ENCODE data around the gene FBXO27. TPM values are rescaled to one million over a fixed set of nuclear protein-coding genes. Genes with fewer than 3 reads are reported as not detected.

FBXO27 gene, protein sequence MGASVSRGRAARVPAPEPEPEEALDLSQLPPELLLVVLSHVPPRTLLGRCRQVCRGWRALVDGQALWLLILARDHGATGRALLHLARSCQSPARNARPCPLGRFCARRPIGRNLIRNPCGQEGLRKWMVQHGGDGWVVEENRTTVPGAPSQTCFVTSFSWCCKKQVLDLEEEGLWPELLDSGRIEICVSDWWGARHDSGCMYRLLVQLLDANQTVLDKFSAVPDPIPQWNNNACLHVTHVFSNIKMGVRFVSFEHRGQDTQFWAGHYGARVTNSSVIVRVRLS
- total RNA-seq: 0.58 and 7.4 TPM in 2 replicates

DNA sequence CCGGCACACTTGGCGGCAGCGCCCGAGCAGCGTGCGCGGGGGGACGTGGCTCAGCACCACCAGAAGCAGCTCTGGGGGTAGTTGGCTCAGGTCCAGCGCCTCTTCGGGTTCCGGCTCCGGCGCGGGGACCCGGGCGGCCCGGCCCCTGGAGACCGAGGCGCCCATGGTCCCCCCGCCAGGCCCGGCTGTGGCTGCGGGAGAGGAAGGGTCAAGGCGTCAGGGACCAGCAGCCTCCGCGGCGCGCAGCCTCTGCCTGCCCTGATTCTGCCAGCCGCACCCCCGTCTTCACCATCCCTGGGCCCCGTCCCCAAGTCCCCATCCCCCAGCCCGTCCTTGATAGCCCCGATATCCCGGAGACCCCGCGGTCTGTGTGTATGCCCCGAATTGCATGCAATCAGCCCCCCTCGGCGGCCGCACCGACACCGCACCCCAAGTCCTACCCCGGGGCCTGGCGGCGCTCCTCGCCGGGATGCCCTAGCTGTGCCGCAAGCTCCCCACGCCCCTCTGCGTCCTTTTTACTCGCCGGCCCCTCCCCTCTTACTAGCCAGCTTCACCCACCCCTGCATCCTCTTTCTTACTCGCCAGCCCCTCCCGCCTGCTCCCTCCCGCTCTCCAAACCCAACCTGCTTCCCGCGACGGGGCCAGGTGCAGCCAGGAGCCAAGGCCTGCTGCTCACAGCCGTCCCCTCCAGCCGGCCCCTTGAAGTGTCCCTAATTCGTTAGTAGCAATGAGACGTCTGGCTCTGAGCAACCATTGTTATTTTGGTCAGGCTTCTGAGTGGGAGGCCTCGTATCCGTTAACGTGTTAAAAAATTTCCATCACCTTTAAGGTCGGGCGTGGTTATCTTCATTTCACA, at the start of gene FBXO27:
FBXO27 (minus strand) TSS at position 487 of the 856 bp plus-strand sequence; CDS start at position 165, 322 bp downstream.

GRCh38 chr19:38975214-38975860, 57.0 kb downstream of the FBXO27 start, which contains the start of gene FBXO17:
Gene FBXO17, minus strand, starts transcription at chr19:38975742. Its CDS starts 25,423 bp downstream, at chr19:38950319.

Other genes with a start within 250 kb of the FBXO27 start
- 0.73 TPM in 1 of 2 replicates, not detected in the other for gene LGALS7B, start 243.3 kb downstream of the FBXO27 start, total RNA-seq
- gene LGALS4, start 219.6 kb downstream of the FBXO27 start, total RNA-seq: not detected in 2 replicates
- 12.2 and 33.6 TPM in 2 replicates for gene ECH1, start 200.8 kb downstream of the FBXO27 start, total RNA-seq
- gene HNRNPL, start 182.6 kb downstream of the FBXO27 start, total RNA-seq: 259 and 326 TPM in 2 replicates
- 2.0 and 2.8 TPM in 2 replicates for gene RINL, start 154.3 kb downstream of the FBXO27 start, total RNA-seq
- 69.5 and 96.8 TPM in 2 replicates for gene SIRT2, start 132.9 kb downstream of the FBXO27 start, total RNA-seq
- gene NFKBIB, start 132.6 kb downstream of the FBXO27 start, total RNA-seq: 9.9 and 17.5 TPM in 2 replicates
- not detected in 2 replicates for gene CCER2, start 120.4 kb downstream of the FBXO27 start, total RNA-seq
- gene SARS2, start 101.8 kb downstream of the FBXO27 start, total RNA-seq: 13.9 and 14.5 TPM in 2 replicates
- 24.5 and 35.5 TPM in 2 replicates for gene MRPS12, start 101.6 kb downstream of the FBXO27 start, total RNA-seq
- 28.1 and 49.3 TPM in 2 replicates for gene FBXO17, start 56.8 kb downstream of the FBXO27 start, total RNA-seq
- under 0.01 and 0.15 TPM in 2 replicates for gene ACP7, start 51.8 kb upstream of the FBXO27 start, total RNA-seq
- gene PAK4, start 93.2 kb upstream of the FBXO27 start, total RNA-seq: 7.8 and 11.8 TPM in 2 replicates
- under 0.01 TPM in 1 of 2 replicates, not detected in the other for gene NCCRP1, start 164.4 kb upstream of the FBXO27 start, total RNA-seq
- gene SYCN, start 171.7 kb upstream of the FBXO27 start, total RNA-seq: not detected in 2 replicates
- gene IFNL3, start 212.5 kb upstream of the FBXO27 start, total RNA-seq: not detected in 2 replicates
- not detected in 2 replicates for gene IFNL4, start 216.3 kb upstream of the FBXO27 start, total RNA-seq
- not detected in 2 replicates for gene IFNL2, start 235.8 kb upstream of the FBXO27 start, total RNA-seq